NCI-H187 treated with DMSO at 0.1 percent for 48 hours (cell line): Measurements from ENCODE around the gene PFKFB3.
"Not testable (repeated sequence)": the region's sequence is repeated elsewhere in the genome, so short reads cannot be mapped to it uniquely, and the experiment has no call there.

ENCODE experiments used
- DNase-seq: peaks from one replicate; lab custom pipeline; 2025; lab: John Stamatoyannopoulos, UW

Gene PFKFB3

GRCh38 chr10:6236349-6237198 is 33.8 kb downstream of the PFKFB3 start:
- no peak for DNase-seq

GRCh38 chr10:6237199-6237530 is 34.4 kb downstream of the PFKFB3 start:
- no peak for DNase-seq

GRCh38 chr10:6238587-6239212 is 36.0 kb downstream of the PFKFB3 start:
- DNase-seq = not testable (repeated sequence)

DNA sequence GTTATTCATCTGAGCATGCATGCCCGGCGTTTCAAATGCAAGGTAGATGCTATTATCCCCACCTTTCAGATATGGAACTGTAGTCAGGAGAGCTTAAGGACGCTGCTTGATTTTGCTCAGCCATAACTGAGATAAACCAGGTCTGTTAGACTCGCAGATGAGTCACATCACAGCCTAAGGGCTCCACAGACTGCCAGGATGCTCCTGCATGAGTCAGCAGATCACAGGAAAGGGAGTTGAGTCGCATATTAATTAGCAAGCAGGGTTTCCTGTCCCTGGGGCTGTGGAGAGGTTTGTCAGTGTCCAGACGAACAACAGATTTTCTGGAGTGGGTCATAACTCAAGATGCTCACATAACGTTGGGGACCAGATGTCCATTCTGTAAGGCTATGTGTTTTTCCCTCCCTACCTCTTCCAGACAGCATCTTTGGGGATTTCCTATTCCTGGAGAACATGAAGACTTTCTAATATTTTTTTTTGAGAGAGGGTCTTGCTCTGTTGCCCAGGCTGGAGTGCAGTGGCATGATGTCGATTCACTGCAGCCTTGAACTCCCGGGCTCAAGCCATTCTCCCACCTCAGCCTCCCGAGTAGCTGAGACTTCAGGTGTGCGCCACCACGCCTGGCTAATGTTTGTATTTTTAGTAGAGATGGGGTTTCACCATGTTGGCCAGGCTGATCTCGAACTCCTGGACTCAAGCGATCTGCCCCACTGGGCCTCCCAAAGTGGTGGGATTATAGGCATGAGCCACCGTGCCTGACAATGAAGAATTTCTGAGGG is 36.7 kb downstream of the PFKFB3 start:
- no peak for DNase-seq

DNA sequence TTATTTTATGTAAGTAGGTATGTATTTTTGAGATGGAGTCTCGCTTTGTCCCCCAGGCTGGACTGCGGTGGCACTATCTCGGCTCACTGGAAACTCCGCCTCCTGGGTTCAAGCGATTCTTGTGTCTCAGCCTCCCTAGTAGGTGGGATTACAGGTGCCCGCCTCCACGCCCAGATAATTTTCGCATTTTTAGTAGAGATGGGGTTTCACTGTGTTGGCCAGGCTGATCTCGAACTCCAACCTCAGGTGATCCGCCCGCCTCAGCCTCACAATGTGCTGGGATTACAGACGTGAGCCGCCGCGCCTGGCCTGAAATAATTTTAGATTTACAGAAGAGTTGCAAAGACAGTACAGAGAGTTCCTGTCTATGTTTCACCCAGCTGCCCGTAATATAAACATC is 37.5 kb downstream of the PFKFB3 start:
- no peak for DNase-seq

- DNase-seq = no peak
These were observed 39.4 kb downstream of the PFKFB3 start for GRCh38 chr10:6242089-6242488.

DNA sequence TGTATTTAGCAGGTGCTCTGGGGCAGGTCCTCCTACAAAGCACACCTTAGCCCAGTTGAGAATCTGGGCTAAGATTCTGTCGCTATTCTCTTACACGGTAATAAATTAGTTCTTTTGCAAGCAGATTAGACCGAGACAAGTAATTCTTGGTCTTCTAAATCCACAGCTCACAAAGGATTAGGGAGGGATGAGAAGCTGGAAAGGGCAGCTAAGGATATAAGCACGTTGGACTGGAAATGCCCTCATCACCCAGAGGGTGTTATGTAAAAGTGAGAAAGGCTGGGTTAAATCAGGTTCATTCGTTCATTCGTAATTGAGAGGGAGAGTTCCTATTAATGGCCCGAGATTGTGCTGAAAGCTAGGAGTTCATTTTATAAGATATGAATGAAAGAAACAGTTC is 41.8 kb downstream of the PFKFB3 start:
- DNase-seq = no peak

DNA sequence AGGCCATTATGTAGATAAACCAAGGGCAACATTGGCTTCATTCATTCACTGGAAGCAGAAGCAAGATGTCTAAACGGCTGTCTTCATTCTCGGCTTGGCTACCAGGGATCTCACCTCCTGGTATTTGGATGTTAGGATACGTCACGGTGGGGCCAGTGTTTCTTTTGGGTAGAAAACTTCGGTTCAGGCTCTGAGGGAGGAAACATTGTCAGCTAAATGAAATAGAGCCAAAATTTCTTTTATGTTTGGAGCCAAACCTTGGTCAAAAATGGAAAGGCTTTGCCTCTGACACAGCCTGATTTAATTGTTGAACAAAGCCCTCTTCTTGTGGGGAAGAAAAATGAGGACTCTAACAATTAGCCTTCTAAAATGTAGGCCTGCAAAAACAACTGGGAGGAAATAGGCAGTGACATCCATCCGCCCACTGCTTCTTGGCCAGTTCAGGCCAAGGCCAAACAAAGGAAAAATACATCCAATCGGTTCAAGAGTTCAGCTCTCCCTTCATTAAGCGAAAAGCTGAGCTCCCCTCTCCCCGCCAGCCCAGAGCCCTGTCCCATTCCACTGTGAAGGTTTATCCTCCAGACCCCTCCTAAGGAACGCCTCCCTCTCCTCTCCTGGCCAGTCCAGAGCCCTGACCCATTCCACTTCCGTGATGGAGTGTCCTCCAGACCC is 44.4 kb downstream of the PFKFB3 start:
- no peak for DNase-seq

- DNase-seq = not testable (repeated sequence)
These were observed 46.2 kb downstream of the PFKFB3 start for GRCh38 chr10:6248908-6249307.

DNA sequence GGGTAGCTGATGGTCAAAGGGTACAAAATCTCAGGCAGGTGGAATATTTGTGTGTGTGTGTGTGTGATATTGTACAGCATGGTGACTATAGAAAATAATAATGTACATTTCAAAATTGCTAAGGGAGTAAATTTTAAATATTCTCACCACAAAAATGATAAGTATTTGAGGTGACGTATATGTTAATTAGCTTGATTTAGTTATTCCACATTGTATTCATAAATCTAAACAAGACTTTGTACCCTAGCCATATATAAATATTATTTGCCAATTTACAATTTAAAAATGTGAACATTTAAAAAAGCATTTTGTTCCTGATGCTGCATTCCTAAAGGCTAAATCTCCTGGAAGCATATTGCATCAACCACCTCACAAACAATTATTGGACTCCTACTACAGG is 47.0 kb downstream of the PFKFB3 start:
- DNase-seq = no peak

DNA sequence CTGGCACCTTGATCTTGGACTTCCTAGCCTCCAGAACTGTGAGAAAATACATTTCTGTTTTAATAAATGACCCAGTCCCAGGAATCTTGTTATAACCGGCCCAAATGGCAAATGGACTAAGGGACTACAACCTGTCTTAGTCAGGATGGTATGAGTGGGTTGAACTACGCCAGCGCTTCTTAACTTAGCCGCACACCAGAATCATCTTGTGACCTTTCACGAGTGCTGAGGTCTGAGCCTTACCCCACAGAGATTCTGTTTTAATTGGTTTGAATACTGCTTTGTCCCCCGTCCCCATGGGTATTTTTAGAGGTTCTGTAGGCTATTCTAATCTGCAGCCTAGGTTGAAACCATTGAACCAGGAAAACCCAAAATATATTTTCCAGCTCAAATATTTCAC is 48.0 kb downstream of the PFKFB3 start:
- no peak for DNase-seq

DNA sequence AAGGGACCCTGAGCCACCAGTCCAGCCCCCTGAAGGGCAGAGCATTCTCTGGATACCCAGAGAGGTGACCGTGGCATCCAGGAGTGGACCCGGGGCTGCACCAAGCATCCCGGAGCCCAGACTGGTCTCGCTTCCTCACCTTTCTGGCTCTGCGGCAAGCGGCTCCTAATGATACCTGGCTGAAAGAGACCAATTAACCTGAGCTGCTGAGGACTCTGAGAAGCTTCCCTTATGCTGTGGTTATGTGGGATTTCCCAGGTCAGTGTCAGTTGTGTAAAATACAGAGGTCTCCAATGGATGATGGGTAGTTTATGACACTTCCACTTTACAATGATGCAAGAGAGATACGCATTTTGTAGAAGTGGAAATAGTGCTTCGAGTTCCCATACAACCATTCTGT is 51.5 kb downstream of the PFKFB3 start:
- no peak for DNase-seq

DNA sequence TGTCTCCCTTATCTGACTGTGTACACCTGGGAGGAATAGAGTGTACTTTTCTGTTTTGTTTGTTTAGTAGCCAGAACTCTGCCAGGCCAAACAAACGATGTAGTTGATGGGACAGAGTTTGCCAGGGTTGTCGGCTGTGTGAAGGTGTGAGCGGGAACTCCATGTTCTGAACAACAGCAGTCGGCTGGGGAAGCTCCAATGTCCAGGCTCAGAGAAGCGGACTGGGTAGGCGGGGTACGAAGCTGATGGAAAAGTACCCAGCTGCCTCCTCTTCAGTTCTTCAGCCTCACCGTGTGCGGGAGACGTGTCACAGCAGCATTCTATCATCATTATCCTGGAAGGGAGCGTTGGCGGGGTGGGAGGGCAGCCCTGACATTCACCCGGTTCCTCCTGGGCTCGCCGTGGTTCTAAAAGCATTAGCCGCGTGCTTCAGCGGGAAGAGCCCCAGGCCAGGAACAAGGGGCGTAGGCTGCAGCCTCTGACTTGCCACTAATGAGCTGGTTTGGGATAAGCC is 52.9 kb downstream of the PFKFB3 start:
- no peak for DNase-seq

GRCh38 chr10:6256439-6256838 is 53.7 kb downstream of the PFKFB3 start:
- DNase-seq = no peak

DNA sequence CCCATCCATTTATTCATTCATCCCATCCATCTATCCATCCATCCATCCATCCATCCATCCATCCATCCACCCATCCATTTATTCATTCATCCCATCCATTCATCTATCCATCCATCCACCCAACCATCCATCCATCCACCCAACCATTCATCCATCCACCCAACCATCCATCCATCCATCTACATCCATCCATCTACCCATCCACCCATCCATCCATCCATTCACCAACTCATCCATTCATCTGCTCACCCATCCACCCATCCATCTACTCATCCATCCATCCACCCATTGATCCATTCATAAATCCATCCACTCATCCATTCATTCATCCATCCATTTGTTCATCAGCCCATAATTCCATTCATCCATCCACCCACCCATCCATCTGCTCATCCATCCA is 56.4 kb downstream of the PFKFB3 start:
- no peak for DNase-seq

DNA sequence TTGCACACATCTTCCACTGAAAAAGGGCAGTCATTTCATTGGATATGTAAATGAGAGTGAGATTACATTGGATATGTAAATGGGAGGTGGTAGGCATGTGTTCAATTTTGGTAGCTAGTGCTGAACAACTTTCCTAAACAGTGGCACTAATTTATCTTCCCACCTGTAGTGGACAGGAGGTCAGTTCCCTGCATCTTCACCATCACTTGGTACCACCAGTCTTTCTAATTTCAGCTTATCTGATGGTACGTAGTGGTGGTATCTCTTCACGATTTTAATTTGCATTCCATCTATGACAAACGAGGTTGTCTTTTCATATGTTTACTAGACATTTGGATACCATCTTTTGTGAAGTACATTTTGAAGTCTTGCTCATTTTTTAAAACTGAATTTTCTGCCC is 58.1 kb downstream of the PFKFB3 start:
- DNase-seq = no peak

DNA sequence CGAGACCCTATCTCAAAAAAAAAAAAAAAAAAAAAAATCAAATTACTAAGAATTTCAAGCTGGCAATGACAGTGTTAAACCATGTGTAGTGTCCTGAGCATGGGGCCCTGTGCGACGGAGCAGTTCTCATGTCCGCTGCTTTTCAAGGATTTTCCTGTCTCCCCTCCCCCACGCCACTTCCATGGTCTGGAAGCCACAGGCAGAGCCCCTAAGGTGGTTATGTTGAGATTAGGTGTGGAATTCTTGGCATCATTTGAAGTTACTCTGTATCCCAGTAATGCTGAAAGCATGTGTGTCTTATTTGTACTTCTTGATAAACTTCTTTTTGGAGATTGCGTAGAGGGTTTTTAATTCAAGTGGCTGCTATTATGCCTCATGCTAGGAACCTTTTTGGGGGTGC is 65.2 kb downstream of the PFKFB3 start:
- no peak for DNase-seq

DNA sequence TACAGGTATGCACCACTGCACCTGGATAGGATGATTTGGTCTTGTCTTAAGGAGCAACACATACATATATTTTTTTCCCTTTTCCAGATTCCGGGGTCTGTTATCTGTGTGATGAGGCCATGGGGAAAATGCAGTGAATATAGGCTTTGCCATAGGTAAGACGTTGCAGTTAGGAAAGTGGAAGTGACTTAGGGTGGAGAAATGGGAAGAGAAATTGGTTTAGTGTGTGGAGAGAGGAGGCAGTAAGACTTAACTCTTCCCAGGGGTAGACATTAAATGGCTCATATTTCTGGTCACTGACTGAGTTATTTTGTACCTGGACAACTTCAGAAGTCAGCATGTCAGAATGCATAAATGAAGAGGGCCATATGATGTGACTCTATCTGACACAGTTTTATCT is 66.7 kb downstream of the PFKFB3 start:
- DNase-seq = no peak

- DNase-seq = no peak
These were observed 67.5 kb downstream of the PFKFB3 start for GRCh38 chr10:6269953-6270867.

GRCh38 chr10:6270951-6271350 is 68.2 kb downstream of the PFKFB3 start:
- DNase-seq = no peak

DNA sequence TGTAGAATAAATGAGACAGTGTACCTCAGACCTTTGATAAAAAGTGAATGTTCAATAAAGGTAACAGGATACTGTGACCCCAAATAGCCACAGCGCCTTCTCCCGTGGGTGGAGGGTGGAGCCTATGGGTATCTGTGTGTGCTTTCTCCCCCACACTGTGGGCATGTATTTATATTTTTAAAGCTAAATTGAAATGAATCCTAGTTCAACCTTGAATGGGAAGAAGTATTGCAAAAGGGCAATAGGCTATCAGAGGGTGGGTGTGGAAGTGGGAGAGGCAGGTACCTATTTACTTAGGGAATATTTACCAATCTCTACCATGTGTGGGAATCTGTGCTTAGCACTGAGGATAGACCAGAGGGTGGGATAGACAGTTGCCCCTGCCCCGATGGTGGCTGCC is 68.9 kb downstream of the PFKFB3 start:
- DNase-seq = no peak
